Heart left ventricle (tissue), 13 donors: ENCODE measurements around the gene TM9SF4.

Experiments
- POLR2A ChIP-seq, 2 donors: fragments of 450-650 bp; IDR thresholded peaks; one replicate each; pipeline ENCODE4 v1.6.1; 2017; ENCODE audit warnings: antibody characterized with exemption in 2 of 2, mild to moderate bottlenecking in 2 of 2, moderate library complexity in 2 of 2
- TF ChIP-seq, protein P1 (sequence below), 12 donors: fragments of 200-600 bp; sonication (generic) in 4 of 12; IDR thresholded peaks; one replicate each; pipeline versions ENCODE4 v1.5.0 to v1.8.0; 2018 to 2022; ENCODE audit warnings: antibody characterized with exemption in 12 of 12, mild to moderate bottlenecking in 5 of 12
- donor health status: ischemic (EF 13 %, LVEDD 7.1; RV severe dilation, severe dysfunction).
- donor health status: DM: no; HTN: yes; CAD: no.
- donor health status: DM: no; HTN: no; CAD: no.
- donor health status: ischemic (EF 25% LVEDD 6.9; RV normal size, moderate dysfunction).
- donor health status: ischemic (EF 25% LVEDD 5.7; RV mildly dilated, moderate dysfunction).
- donor health status: ischemic (EF 35%, LVEDD 5.7; RV mildly dilated, moderate dysfunction).
- donor health status: nonischemic (EF 11% LVEDD 7.7; RV severe dilation, severe dysfunction).
- donor health status: DM: yes; HTN: yes; CAD: no.
- donor health status: PGD.
- donor health status: ischemic (EF 29% LVEDD 5.4; RV normal size, mild dysfunction).
- donor health status: nonischemic (EF 23%, LVEDD 6.1; RV moderate dilation, normal function).

DNA sequence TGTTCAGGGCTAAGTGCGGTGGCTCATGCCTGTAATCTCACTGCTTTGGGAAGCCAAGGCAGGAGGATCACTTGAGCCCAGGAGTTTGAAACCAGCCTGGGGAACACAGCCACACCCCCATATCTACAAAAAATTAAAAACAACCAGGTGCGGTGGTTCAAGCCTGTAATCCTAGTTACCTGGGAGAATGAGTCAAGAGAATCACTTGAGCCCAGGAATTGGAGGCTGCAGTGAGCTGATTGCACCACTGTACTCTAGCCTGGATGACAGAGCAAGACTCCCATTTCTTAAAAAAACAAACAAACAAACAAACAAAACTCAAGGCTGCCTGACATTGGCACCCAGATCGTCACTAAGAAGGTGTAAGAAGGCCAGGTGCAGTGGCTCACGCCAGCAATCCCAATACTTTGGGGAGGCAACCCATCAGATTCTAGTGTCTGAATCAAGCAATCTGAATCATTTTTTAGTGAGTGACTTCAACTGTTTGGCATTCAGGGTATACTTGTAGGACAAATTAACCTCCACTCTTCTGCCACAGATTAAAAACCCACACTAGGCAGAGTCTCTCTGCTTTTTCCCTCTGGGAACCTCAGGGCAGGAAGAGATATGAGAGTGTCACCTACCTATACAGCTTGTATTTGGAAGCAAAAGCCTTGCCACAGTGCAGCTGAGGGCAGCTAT, 91.9 kb downstream of the TM9SF4 start:
- TF ChIP-seq, protein P1, sequence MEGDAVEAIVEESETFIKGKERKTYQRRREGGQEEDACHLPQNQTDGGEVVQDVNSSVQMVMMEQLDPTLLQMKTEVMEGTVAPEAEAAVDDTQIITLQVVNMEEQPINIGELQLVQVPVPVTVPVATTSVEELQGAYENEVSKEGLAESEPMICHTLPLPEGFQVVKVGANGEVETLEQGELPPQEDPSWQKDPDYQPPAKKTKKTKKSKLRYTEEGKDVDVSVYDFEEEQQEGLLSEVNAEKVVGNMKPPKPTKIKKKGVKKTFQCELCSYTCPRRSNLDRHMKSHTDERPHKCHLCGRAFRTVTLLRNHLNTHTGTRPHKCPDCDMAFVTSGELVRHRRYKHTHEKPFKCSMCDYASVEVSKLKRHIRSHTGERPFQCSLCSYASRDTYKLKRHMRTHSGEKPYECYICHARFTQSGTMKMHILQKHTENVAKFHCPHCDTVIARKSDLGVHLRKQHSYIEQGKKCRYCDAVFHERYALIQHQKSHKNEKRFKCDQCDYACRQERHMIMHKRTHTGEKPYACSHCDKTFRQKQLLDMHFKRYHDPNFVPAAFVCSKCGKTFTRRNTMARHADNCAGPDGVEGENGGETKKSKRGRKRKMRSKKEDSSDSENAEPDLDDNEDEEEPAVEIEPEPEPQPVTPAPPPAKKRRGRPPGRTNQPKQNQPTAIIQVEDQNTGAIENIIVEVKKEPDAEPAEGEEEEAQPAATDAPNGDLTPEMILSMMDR (IDR thresholded peaks at IDR 0.05): no peak
- no peak for TF ChIP-seq POLR2A (IDR thresholded peaks at IDR 0.05)
